K562 (cell line): ENCODE data around the gene KRTAP5-6. TPM values are rescaled to one million over a fixed set of nuclear protein-coding genes. Genes with fewer than 3 reads are reported as not detected.

ENCODE experiments used
- ATAC-seq: fragments of 200-7000 bp; cut with Tn5 transposase; 3 replicates; pipeline ENCODE4 v1.9.1; 2020; ENCODE audit warnings: moderate library complexity
- BruUV-seq: library from RNA; stranded (reverse); fragments of 400-500 nt; replicated peaks from 2 replicates; lab custom pipeline; 2021; lab: Mats Ljungman, UMichigan
- CTCF ChIA-PET: fragments of 300-600 bp; formaldehyde crosslinking; extraction: SDS; loops from one replicate; lab custom pipeline; 2021; ENCODE audit warnings: low intra/inter-chr PET ratio; lab: Yijun Ruan, JAX
- POLR2A ChIA-PET: fragments of 300-600, 350-650 bp; sonication (Branson Sonifier 250); formaldehyde crosslinking; extraction: SDS; loops from one replicate; lab custom pipeline; 2021; ENCODE audit warnings: antibody characterized with exemption, inconsistent platforms; lab: Yijun Ruan, JAX
- DNase-seq, 4 experiments: peaks; one replicate each; pipeline versions ENCODE4 v3.0.0 to v3.0.0-alpha.2; 2011 to 2018; ENCODE audit warnings: low spot score in 3 of 4, mixed read lengths in 3 of 4; ENCODE audit errors: extremely low read depth in 1 of 4
- FAIRE-seq: peaks from 2 replicates; lab custom pipeline; 2011; peaks lifted over from hg19 to GRCh38; lab: Jason Lieb, UNC
- H2AFZ ChIP-seq: 2 replicates; pipeline ENCODE4 v1.6.0; 2011; ENCODE audit warnings: low read depth, low read length, control low read depth, inconsistent platforms
- H3K27ac ChIP-seq: fragments of 200-600 bp; 3 replicates; pipeline ENCODE4 v1.8.0; 2011; ENCODE audit warnings: low read depth, mild to moderate bottlenecking, control low read depth, inconsistent platforms, low read length, moderate library complexity, mixed read lengths; ENCODE audit errors: extremely low read depth
- H3K27me3 ChIP-seq, 2 experiments: fragments of 300-600 bp in 1 of 2; 2 replicates in 1 of 2; 3 replicates in 1 of 2; pipeline versions ENCODE4 v1.6.0 to v1.8.0; 2011; ENCODE audit warnings: inconsistent platforms in 2 of 2, low read length in 2 of 2, mild to moderate bottlenecking in 1 of 2, mixed read lengths in 1 of 2, moderate library complexity in 1 of 2; ENCODE audit not compliant: control insufficient read depth in 2 of 2, insufficient read depth in 2 of 2
- H3K36me3 ChIP-seq: fragments of 300-600 bp; 3 replicates; pipeline ENCODE4 v1.8.0; 2011; ENCODE audit warnings: mild to moderate bottlenecking, low read length, inconsistent platforms; ENCODE audit not compliant: control insufficient read depth, insufficient read depth
- H3K4me1 ChIP-seq, 2 experiments: fragments of 200-600 bp in 1 of 2; replicated peaks in 1 of 2; 2 replicates in 1 of 2; 3 replicates in 1 of 2; pipeline versions ENCODE4 v1.5.1 to v1.8.0; 2011; ENCODE audit warnings: inconsistent platforms in 2 of 2, low read length in 2 of 2, mild to moderate bottlenecking in 1 of 2, mixed read lengths in 1 of 2, moderate library complexity in 1 of 2; ENCODE audit not compliant: control insufficient read depth in 2 of 2, insufficient read depth in 2 of 2
- H3K4me2 ChIP-seq: 2 replicates; pipeline ENCODE4 v1.6.1; 2011; ENCODE audit warnings: low read length, control low read depth, inconsistent platforms, mixed read lengths; ENCODE audit not compliant: insufficient read depth
- H3K4me3 ChIP-seq: fragments of 200-600 bp; sonication (generic), shearing (Covaris generic); 2 replicates; pipeline ENCODE4 v1.5.1; 2016; ENCODE audit warnings: control low read depth, inconsistent platforms
- H3K79me2 ChIP-seq: fragments of 200-600 bp; 3 replicates; pipeline ENCODE4 v1.8.0; 2011; ENCODE audit warnings: low read length, inconsistent platforms; ENCODE audit not compliant: control insufficient read depth, insufficient read depth
- H3K9ac ChIP-seq, 2 experiments: 2 replicates each; pipeline versions ENCODE4 v1.6.0 to v1.6.1; 2011; ENCODE audit warnings: low read depth in 2 of 2, low read length in 2 of 2, control low read depth in 1 of 2, inconsistent platforms in 1 of 2, mild to moderate bottlenecking in 1 of 2, mixed read lengths in 1 of 2; ENCODE audit not compliant: insufficient read depth in 1 of 2
- H3K9me1 ChIP-seq: one replicate; pipeline ENCODE4 v1.6.0; 2011; ENCODE audit warnings: inconsistent platforms, mild to moderate bottlenecking, low read length, moderate library complexity; ENCODE audit not compliant: control insufficient read depth, insufficient read depth
- H3K9me3 ChIP-seq: replicated peaks from 2 replicates; pipeline ENCODE4 v1.5.1; 2011; ENCODE audit warnings: low read depth, low read length, inconsistent platforms; ENCODE audit not compliant: control insufficient read depth, insufficient read depth
- H4K20me1 ChIP-seq: replicated peaks from 2 replicates; pipeline ENCODE4 v1.6.1; 2011; ENCODE audit warnings: low read length, inconsistent platforms, mixed read lengths; ENCODE audit not compliant: control insufficient read depth, insufficient read depth
- MGA ChIP-seq: fragments of 450-650 bp; IDR thresholded peaks from 2 replicates; pipeline ENCODE4 v1.6.1; 2016; ENCODE audit warnings: mild to moderate bottlenecking, moderate library complexity
- POU5F1 ChIP-seq: fragments of 150-350 bp; IDR thresholded peaks from 2 replicates; pipeline ENCODE4 v1.6.1; 2014; ENCODE audit warnings: borderline replicate concordance, low read length, low read depth, mild to moderate bottlenecking; ENCODE audit not compliant: partially characterized antibody
- RNF219 ChIP-seq: fragments of 250-450 bp; sonication (Bioruptor Pico); IDR thresholded peaks from 2 replicates; pipeline ENCODE4 v1.5.0; 2022; ENCODE audit warnings: mild to moderate bottlenecking
- WGBS: fragments of 100-300 bp; shearing (Covaris generic); methylation state at CpG from one replicate; pipeline ENCODE4 v1.1.6; 2016; ENCODE audit warnings: low coverage, mixed read lengths; ENCODE audit not compliant: insufficient coverage; ENCODE audit errors: missing lambda C conversion rate; 5-methylcytosine and 5-hydroxymethylcytosine counted together
- in situ Hi-C: fragments of 300-500 bp; cut with MboI; formaldehyde crosslinking; loops from 4 replicates; pipeline ENCODE4 v1.15.0; 2018; ENCODE audit warnings: inconsistent platforms, mixed read lengths
- intact Hi-C: fragments of 100-400 bp; cut with micrococcal nuclease; formaldehyde crosslinking; loops from 2 replicates; pipeline ENCODE4 v1.14.2; 2022
- polyA plus RNA-seq, 8 experiments: library from polyadenylated mRNA; depleted of rRNA in 4 of 8; stranded (reverse) in 5 of 8; unstranded in 3 of 8; fragments of >200 nt; fragmentation: Nextera tagmentation in 2 of 8; fragmentation: Illumina TruSeq in 1 of 8; extraction: Ambion mirVana in 2 of 8; extraction: Trizol in 1 of 8; gene quantifications; 2 replicates each; pipeline versions ENCODE4 v1.2.1 to v1.2.3, GENCODE V29; 2011 to 2014; ENCODE audit warnings: inconsistent platforms in 1 of 8, missing spikeins in 1 of 8
- total RNA-seq, 7 experiments: library from RNA; depleted of rRNA in 6 of 7; stranded (reverse); fragments of >200 nt in 6 of 7; fragmentation: Illumina TruSeq in 2 of 7; extraction: Trizol in 2 of 7; gene quantifications; 2 replicates each; pipeline versions ENCODE4 v1.2.1 to v1.2.3, GENCODE V29; 2011 to 2021; ENCODE audit warnings: low replicate concordance in 1 of 7

The KRTAP5-6 gene
- total and polyA plus RNA-seq, 9 of the 15 experiments (the other 6 are each of a cell fraction or from before 2014, with no cell fraction given) = not detected

- intact Hi-C loops (no loop called here), in situ Hi-C loops (no loop called here)
- Histone ChIP-seq H3K9me3 (no peaks in the 10 kb centered on the region), H3K4me2 (no peak overlapping the region), H3K9ac (no peak overlapping the region), H3K79me2 (no peaks in the 10 kb centered on the region), H3K27ac (no peak overlapping the region), H2AFZ (no peak overlapping the region), H3K9me1 (no peaks in the 10 kb centered on the region), H3K36me3 (no peaks in the 10 kb centered on the region), H3K4me1 (no peaks in the 10 kb centered on the region), H4K20me1 (no peaks in the 10 kb centered on the region), H3K4me3 (no peak overlapping the region), H3K27me3 (peaks cover 11 to 37% of the 10 kb centered on the region in 2 experiments; a peak in 4 of 5 replicates)
- ATAC-seq (no peak), FAIRE-seq (no peak), DNase-seq (no peak)
- BruUV-seq = no TSS peak
- 2% methylated on average over 15 of the region's 15 CpGs for WGBS
- POLR2A ChIA-PET = interaction anchor here (0.7 kb wide), 1 partner anchor 127 kb away, joined by 3 read pairs; no protein-coding TSS in a partner anchor
- CTCF ChIA-PET = no interaction called here
- TF ChIP-seq POU5F1 = no peak
- TF ChIP-seq RNF219 = no peak
- no peak for TF ChIP-seq MGA
These were observed 8.4 kb downstream of the KRTAP5-6 start for GRCh38 chr11:1705126-1706052.
